ENCODE measurements around the gene TWNK.

- TF ChIP-seq, protein P1, sequence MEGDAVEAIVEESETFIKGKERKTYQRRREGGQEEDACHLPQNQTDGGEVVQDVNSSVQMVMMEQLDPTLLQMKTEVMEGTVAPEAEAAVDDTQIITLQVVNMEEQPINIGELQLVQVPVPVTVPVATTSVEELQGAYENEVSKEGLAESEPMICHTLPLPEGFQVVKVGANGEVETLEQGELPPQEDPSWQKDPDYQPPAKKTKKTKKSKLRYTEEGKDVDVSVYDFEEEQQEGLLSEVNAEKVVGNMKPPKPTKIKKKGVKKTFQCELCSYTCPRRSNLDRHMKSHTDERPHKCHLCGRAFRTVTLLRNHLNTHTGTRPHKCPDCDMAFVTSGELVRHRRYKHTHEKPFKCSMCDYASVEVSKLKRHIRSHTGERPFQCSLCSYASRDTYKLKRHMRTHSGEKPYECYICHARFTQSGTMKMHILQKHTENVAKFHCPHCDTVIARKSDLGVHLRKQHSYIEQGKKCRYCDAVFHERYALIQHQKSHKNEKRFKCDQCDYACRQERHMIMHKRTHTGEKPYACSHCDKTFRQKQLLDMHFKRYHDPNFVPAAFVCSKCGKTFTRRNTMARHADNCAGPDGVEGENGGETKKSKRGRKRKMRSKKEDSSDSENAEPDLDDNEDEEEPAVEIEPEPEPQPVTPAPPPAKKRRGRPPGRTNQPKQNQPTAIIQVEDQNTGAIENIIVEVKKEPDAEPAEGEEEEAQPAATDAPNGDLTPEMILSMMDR (IDR thresholded peaks at IDR 0.05 in 4 of 5, conservative IDR thresholded peaks at IDR 0.05 in 1 of 5), result no peak
- no peak for TF ChIP-seq POLR2A (IDR thresholded peaks at IDR 0.05)
Measured at GRCh38 chr10:101021239-101021638, 33.9 kb downstream of the TWNK start.
